Stomach (tissue), 9 donors: ENCODE measurements around the gene ZNF423. TPM values are rescaled to one million over a fixed set of nuclear protein-coding genes. Genes with fewer than 3 reads are reported as not detected.
A peak's percentile ranks its signal among the peaks of the same experiment; 100 is the strongest.

ENCODE experiments used
- DNase-seq, 2 donors: peaks; one replicate each; pipeline versions ENCODE4 v3.0.0 to v3.0.0-alpha.2; 2013 to 2019
- H3K27ac ChIP-seq, 5 donors: fragments of 200-600 bp in 4 of 5; sonication (generic) in 4 of 5; one replicate each; pipeline ENCODE4 v1.5.1; 2013 to 2019; ENCODE audit warnings: mild to moderate bottlenecking in 1 of 5, moderate library complexity in 1 of 5
- H3K27me3 ChIP-seq, 3 donors: fragments of 200-600 bp; sonication (generic); one replicate each; pipeline ENCODE4 v1.5.1; 2017 to 2019; ENCODE audit warnings: mixed run types in 1 of 3
- H3K36me3 ChIP-seq, 4 donors: fragments of 200-600 bp; sonication (generic); 1 replicate in 3 of 4; 2 replicates in 1 of 4; pipeline ENCODE4 v1.5.1; 2016 to 2019
- H3K4me1 ChIP-seq, 4 donors: fragments of 200-600 bp; sonication (generic); one replicate each; pipeline ENCODE4 v1.5.1; 2016 to 2019
- H3K4me3 ChIP-seq, 4 donors: fragments of 200-600 bp; sonication (generic) in 3 of 4; one replicate each; pipeline ENCODE4 v1.5.1; 2016 to 2019; ENCODE audit warnings: mild to moderate bottlenecking in 1 of 4
- H3K9me3 ChIP-seq, 4 donors: fragments of 200-600 bp; sonication (generic); one replicate each; pipeline ENCODE4 v1.5.1; 2016 to 2019
- EP300 ChIP-seq: sonication (generic); formaldehyde crosslinking; IDR thresholded peaks from one replicate; pipeline ENCODE4 v1.6.1; 2017; ENCODE audit warnings: antibody characterized with exemption
- POLR2A ChIP-seq, 4 donors: fragments of 450-650 bp; IDR thresholded peaks; one replicate each; pipeline ENCODE4 v1.6.1; 2016; ENCODE audit warnings: antibody characterized with exemption in 4 of 4, control low read depth in 2 of 4, mild to moderate bottlenecking in 1 of 4, moderate library complexity in 1 of 4
- POLR2AphosphoS5 ChIP-seq, 3 donors: sonication (generic); formaldehyde crosslinking; IDR thresholded peaks; one replicate each; pipeline ENCODE4 v1.6.1; 2016; ENCODE audit warnings: antibody characterized with exemption in 3 of 3
- WGBS, 5 donors: extraction: QIAGEN DNeasy Blood & Tissue Kit in 3 of 5; methylation state at CpG; one replicate each; pipeline versions ENCODE4 v1.1.5 to v1.1.7; 2013 to 2018; 5-methylcytosine and 5-hydroxymethylcytosine counted together
- intact Hi-C: fragments of 100-400 bp; cut with DNase I; formaldehyde crosslinking; loops from one replicate; pipeline ENCODE4 v1.15.1; 2023; ENCODE audit warnings: low total_unique reads
- polyA plus RNA-seq, 3 donors: library from polyadenylated mRNA; stranded (reverse); fragments of 200-250 nt; gene quantifications; one replicate each; pipeline ENCODE4 v1.2.3, GENCODE V29; 2013
- total RNA-seq, 5 donors: library from RNA; depleted of rRNA; stranded (reverse); fragments of >200 nt; gene quantifications; one replicate each; pipeline versions ENCODE4 v1.1.0 to v1.2.3, GENCODE V29; 2014 to 2016
- TF ChIP-seq, protein P1 (sequence below), 7 experiments: fragments of 450-650 bp in 4 of 7; fragments of 200-600 bp in 3 of 7; sonication (generic) in 3 of 7; IDR thresholded peaks; one replicate each; pipeline ENCODE4 v1.5.1; 2016 to 2019; ENCODE audit warnings: antibody characterized with exemption in 7 of 7, control low read depth in 2 of 7, mild to moderate bottlenecking in 1 of 7
- donor health status: healthy with polysubstance abuse.
- donor health status: Bipolar disorder and iron deficiency.
- donor health status: healthy.

ZNF423 gene
- total and polyA plus RNA-seq, 8 donors, result 0.29 to 3.5 (median 1.0) TPM

DNA sequence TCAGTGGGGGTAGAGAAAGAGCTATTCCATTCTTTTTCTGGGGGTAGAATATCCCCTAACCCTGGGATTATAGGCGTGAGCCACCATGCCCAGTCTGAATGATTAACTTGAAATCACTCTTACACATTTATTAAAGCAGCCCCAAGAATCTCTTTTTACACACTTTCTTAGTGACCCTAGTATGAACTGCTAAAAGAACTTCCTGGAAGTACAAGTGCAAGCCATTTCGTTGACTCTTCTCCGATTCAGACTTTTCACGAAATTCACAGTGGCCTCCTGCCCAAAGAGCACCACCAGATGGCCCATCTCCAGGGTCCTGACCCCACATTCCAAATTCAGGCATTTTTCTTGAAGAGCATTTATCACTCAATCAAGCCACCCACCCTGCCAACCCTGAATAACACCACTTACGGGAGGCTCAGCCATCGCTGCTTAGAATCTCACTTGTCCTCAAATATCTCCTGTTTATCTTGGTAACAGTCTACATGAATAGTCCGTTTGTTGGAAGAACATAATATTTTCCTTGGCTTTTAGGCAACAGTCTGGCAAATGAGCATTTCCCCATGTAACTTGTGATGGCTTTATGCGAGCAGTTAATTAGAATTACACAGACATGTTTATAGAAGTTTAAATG, 28.0 kb downstream of the ZNF423 start:
- intact Hi-C loops, result no loop called here
- TF ChIP-seq EP300, result peak; percentile 6
- TF ChIP-seq, protein P1, sequence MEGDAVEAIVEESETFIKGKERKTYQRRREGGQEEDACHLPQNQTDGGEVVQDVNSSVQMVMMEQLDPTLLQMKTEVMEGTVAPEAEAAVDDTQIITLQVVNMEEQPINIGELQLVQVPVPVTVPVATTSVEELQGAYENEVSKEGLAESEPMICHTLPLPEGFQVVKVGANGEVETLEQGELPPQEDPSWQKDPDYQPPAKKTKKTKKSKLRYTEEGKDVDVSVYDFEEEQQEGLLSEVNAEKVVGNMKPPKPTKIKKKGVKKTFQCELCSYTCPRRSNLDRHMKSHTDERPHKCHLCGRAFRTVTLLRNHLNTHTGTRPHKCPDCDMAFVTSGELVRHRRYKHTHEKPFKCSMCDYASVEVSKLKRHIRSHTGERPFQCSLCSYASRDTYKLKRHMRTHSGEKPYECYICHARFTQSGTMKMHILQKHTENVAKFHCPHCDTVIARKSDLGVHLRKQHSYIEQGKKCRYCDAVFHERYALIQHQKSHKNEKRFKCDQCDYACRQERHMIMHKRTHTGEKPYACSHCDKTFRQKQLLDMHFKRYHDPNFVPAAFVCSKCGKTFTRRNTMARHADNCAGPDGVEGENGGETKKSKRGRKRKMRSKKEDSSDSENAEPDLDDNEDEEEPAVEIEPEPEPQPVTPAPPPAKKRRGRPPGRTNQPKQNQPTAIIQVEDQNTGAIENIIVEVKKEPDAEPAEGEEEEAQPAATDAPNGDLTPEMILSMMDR (IDR thresholded peaks at IDR 0.05), result no peak
- TF ChIP-seq POLR2AphosphoS5 (IDR thresholded peaks at IDR 0.05), result no peak
- no peak for TF ChIP-seq POLR2A (IDR thresholded peaks at IDR 0.05)
- H3K4me3 ChIP-seq, result no peak overlapping the region
- peak overlapping the region in 3 of 5 donors; percentile 52 to 69 (median 67) for H3K27ac ChIP-seq
- H3K9me3 ChIP-seq, result no peaks in the 10 kb centered on the region
- DNase-seq, result no peak
- 59 to 72% (median 66%) methylated on average over 8 of the region's 8 CpGs for WGBS, 5 donors
- H3K36me3 ChIP-seq, result no peaks in the 10 kb centered on the region
- H3K4me1 ChIP-seq, result peaks cover 0 to 24% (median 9%) of the 10 kb centered on the region in 4 donors
- no peaks in the 10 kb centered on the region for H3K27me3 ChIP-seq

DNA sequence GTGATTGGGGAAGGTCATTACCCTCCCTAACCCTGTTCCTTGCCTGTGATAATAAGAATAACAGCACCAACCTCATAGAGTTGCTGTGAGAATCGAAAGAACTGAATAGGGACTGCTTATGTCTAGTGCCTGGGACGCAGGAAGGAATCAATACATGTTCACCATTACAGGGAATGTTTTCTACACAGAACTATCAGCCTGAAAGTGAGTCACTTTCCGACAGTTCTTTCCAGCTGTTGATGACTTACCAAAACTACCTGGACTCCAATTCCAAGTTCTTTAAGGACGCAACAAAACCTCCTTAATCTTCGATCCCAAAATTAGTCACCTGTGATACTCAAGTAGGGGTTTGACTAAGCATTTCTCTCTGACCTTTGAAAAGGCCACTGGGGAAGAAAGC, 29.4 kb downstream of the ZNF423 start:
- WGBS, 5 donors, result 69 to 86% (median 83%) methylated on average over 5 of the region's 5 CpGs
- H3K36me3 ChIP-seq, result no peaks in the 10 kb centered on the region
- H3K4me3 ChIP-seq, result no peak overlapping the region
- no peak for DNase-seq
- peak overlapping the region in 2 of 5 donors; percentile 42 to 67 for H3K27ac ChIP-seq
- no peaks in the 10 kb centered on the region for H3K9me3 ChIP-seq
- H3K27me3 ChIP-seq, result no peaks in the 10 kb centered on the region
- TF ChIP-seq POLR2AphosphoS5 (IDR thresholded peaks at IDR 0.05) (no peak), POLR2A (IDR thresholded peaks at IDR 0.05) (no peak), EP300 (no peak)
- TF ChIP-seq, protein P1 (IDR thresholded peaks at IDR 0.05), result no peak
- intact Hi-C loops, result no loop called here
- H3K4me1 ChIP-seq, result peaks cover 0 to 19% (median 7%) of the 10 kb centered on the region in 4 donors

DNA sequence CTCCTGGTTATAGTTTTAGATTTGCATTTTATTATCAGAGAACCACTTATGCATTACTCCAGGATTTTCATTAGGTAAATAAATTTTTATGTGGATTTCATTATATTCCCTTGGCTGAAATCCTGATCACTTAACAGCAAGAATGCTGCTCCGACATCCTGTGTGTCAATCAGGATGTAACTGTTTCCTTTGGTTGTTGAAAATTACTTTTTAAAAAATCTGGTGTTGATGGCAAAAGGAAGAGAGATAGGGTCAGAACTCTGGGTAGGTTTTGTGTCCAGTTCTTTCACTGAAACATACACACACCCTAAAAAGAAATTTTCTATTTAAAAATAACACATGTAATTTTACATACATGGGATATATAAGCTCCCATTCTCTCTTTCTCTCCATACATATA, 30.9 kb downstream of the ZNF423 start:
- H3K4me1 ChIP-seq, result peaks cover 0 to 19% (median 7%) of the 10 kb centered on the region in 4 donors
- no peaks in the 10 kb centered on the region for H3K9me3 ChIP-seq
- intact Hi-C loops, result no loop called here
- no peak for DNase-seq
- 64 to 75% (median 65%) methylated on average over 1 of the region's 1 CpG for WGBS, 5 donors
- peak overlapping the region in 2 of 5 donors; percentile 26 to 67 for H3K27ac ChIP-seq
- no peak overlapping the region for H3K4me3 ChIP-seq
- TF ChIP-seq POLR2AphosphoS5 (IDR thresholded peaks at IDR 0.05) (no peak), POLR2A (IDR thresholded peaks at IDR 0.05) (no peak), EP300 (no peak)
- TF ChIP-seq, protein P1 (IDR thresholded peaks at IDR 0.05), result no peak
- no peaks in the 10 kb centered on the region for H3K36me3 ChIP-seq
- no peaks in the 10 kb centered on the region for H3K27me3 ChIP-seq

DNA sequence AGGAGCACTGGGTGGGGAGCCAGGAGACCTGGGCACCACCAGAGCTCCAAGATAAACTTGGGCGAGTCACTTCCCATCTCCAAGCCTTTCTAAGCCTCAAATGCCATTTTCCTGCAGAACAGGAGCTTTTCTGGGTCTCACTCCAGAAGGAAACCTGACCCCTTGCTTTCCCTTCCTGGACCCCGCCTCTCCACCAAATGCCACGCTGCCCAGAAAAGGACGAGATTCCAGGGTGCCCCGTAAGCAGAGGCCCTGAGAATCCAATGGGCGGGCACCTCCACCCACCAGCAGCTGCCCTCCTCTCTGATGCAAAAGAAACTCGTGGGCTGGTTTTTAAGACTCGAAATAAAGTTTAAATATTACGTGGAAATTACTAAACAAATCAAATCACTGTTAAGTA, 31.3 kb downstream of the ZNF423 start:
- Histone ChIP-seq H3K36me3 (no peaks in the 10 kb centered on the region), H3K4me3 (no peak overlapping the region), H3K27me3 (no peaks in the 10 kb centered on the region), H3K4me1 (peaks cover 0 to 19% (median 7%) of the 10 kb centered on the region in 4 donors), H3K9me3 (no peaks in the 10 kb centered on the region), H3K27ac (peak overlapping the region in 3 of 5 donors; percentile 18 to 33 (median 26))
- 48 to 71% (median 60%) methylated on average over 9 of the region's 9 CpGs for WGBS, 5 donors
- intact Hi-C loops, result no loop called here
- no peak for TF ChIP-seq POLR2A (IDR thresholded peaks at IDR 0.05)
- TF ChIP-seq POLR2AphosphoS5 (IDR thresholded peaks at IDR 0.05), result no peak
- TF ChIP-seq, protein P1 (IDR thresholded peaks at IDR 0.05), result no peak
- no peak for TF ChIP-seq EP300
- no peak for DNase-seq
